Umbilical cord (tissue), 2 donors: ENCODE results near the gene SLC41A1. TPM values are rescaled to one million over a fixed set of nuclear protein-coding genes. Genes with fewer than 3 reads are reported as not detected.

ENCODE experiments used
- DNase-seq: peaks from one replicate; pipeline ENCODE4 v3.0.0-alpha.2; 2015; ENCODE audit warnings: low spot score
- total RNA-seq: library from RNA; depleted of rRNA; stranded (reverse); fragments of >200 nt; gene quantifications from one replicate; pipeline ENCODE4 v1.2.3, GENCODE V29; 2014; ENCODE audit warnings: low replicate concordance; ENCODE audit not compliant: insufficient read depth

The SLC41A1 gene
- total RNA-seq, 1 donor from 2014 or later = 7.7 TPM

GRCh38 chr1:205754857-205755256 is 58.1 kb downstream of the SLC41A1 start:
- no peak for DNase-seq

- no peak for DNase-seq
These were observed 61.9 kb downstream of the SLC41A1 start for GRCh38 chr1:205751036-205751651.

GRCh38 chr1:205750138-205751035 is 62.6 kb downstream of the SLC41A1 start, which contains the start of gene NUCKS1:
TSS of gene NUCKS1 (minus strand) at chr1:205750182. CDS start at chr1:205749973, 209 bp downstream.
- peak; percentile 100 for DNase-seq

- DNase-seq = peak; percentile 99
These were observed 63.5 kb downstream of the SLC41A1 start for GRCh38 chr1:205749234-205750137.

GRCh38 chr1:205748403-205749233 is 64.4 kb downstream of the SLC41A1 start:
- peak; percentile 63 for DNase-seq

GRCh38 chr1:205746757-205747412 is 66.1 kb downstream of the SLC41A1 start:
- no peak for DNase-seq

GRCh38 chr1:205744403-205744802 is 68.6 kb downstream of the SLC41A1 start:
- DNase-seq = no peak

- DNase-seq = no peak
These were observed 69.0 kb downstream of the SLC41A1 start for GRCh38 chr1:205743977-205744376.

GRCh38 chr1:205741681-205742080 is 71.3 kb downstream of the SLC41A1 start:
- DNase-seq = no peak

GRCh38 chr1:205739348-205740160 is 73.4 kb downstream of the SLC41A1 start:
- DNase-seq = no peak

Other genes starting within 250 kb of the SLC41A1 start
- 14.9 TPM for gene ELK4, start 181.2 kb downstream of the SLC41A1 start, total RNA-seq
- 3.6 TPM for gene SLC45A3, start 132.7 kb downstream of the SLC41A1 start, total RNA-seq
- 132 TPM for gene NUCKS1, start 63.0 kb downstream of the SLC41A1 start, total RNA-seq
- 5.8 TPM for gene RAB29, start 37.7 kb downstream of the SLC41A1 start, total RNA-seq
- gene PM20D1, start 36.9 kb upstream of the SLC41A1 start, total RNA-seq = 1.4 TPM
- gene SLC26A9, start 130.3 kb upstream of the SLC41A1 start, total RNA-seq = 0.24 TPM
- 5.8 TPM for gene RAB7B, start 190.2 kb upstream of the SLC41A1 start, total RNA-seq
- 0.48 TPM for gene CTSE, start 210.7 kb upstream of the SLC41A1 start, total RNA-seq
- 4.1 TPM for gene RHEX, start 240.0 kb upstream of the SLC41A1 start, total RNA-seq